ENCODE data around the gene C20orf96. TPM values are rescaled to one million over a fixed set of nuclear protein-coding genes. Genes with fewer than 3 reads are reported as not detected.
A peak's percentile ranks its signal among the peaks of the same experiment; 100 is the strongest.

C20orf96 gene
- total and polyA plus RNA-seq, 5 donors from 2014 or later = 0.10 to 1.1 (median 0.35) TPM

DNA sequence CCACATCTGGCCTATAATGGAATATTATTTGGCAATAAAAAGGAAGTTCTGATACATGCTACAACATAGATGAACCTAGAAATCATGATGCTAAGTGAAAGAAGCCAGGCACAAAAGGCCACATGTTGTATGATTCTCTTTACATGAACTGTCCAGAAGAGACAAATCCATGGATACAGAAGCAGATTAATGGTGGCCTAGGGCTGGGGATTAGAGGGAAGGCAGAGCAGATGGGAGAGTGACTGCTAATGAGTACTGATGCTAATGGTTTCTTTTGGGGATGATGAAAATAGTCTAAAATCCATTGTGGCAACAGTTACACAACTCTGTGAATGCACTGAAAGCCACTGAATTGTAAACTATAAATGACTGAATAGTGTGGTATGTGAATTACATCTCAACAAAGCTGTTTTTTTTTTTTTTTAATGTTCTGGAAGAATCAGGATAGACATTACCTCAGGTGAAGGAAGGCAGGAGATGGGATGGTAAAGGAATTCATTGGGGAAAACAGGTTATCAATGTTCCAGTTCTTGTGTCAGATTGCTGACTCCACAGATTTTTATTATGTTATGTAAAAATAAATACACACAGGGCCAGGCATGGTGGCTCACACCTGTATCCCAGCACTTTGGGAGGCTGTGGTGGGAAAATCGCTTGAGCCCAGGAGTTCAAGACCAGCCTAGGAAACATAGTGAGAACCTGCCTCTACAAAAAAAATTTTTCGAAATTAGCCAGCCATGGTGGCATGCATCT is 25.9 kb upstream of the C20orf96 start:
- Mint-ChIP-seq H3K36me3 (no peaks in the 10 kb centered on the region), H3K4me1 (peaks cover 0 to 3% (median 0%) of the 10 kb centered on the region in 4 donors), H3K27ac (no peak overlapping the region), H3K27me3 (peaks cover 4% of the 10 kb centered on the region), H3K9me3 (no peaks in the 10 kb centered on the region), H3K4me3 (no peak overlapping the region)
- Histone ChIP-seq H3K9me3 (ENCODE audit: control insufficient read depth in 2 of 2, low read length in 2 of 2) (no peaks in the 10 kb centered on the region), H3K4me1 (ENCODE audit: control insufficient read depth, insufficient read depth, low read length, poor library complexity, severe bottlenecking) (no peaks in the 10 kb centered on the region), H3K27me3 (ENCODE audit: control insufficient read depth, insufficient read depth, low read length) (no peaks in the 10 kb centered on the region), H3K27ac (ENCODE audit: insufficient read depth, low read length, poor library complexity, severe bottlenecking) (no peak overlapping the region), H3K4me3 (ENCODE audit: low read depth, low read length) (no peak overlapping the region), H3K36me3 (ENCODE audit: control insufficient read depth, insufficient read depth, low read length) (no peaks in the 10 kb centered on the region)
- DNase-seq (no peak), ATAC-seq (ENCODE audit: low read depth in 2 of 2) (no peak)

DNA sequence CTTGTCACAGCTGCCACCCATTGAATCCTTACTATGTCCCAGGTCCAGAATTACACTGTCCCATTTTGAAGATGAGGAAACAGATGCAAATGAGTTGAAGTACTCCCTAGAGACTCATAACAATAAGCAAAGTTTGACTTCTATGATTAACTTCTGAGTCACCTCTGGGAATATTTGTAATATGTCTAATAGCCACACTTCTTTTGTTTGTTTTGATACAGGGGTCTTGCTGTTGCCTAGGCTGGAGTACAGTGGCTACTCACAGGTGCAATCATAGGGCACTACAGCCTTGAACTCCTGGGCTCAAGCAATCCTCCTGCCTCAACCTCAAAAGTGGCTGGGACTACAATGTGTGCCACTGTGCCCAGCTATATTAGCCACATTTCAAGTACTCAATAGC is 23.4 kb upstream of the C20orf96 start:
- ATAC-seq (ENCODE audit: low read depth in 2 of 2) (no peak), DNase-seq (no peak)
- Mint-ChIP-seq H3K36me3 (no peaks in the 10 kb centered on the region), H3K27me3 (peaks cover 4% of the 10 kb centered on the region), H3K27ac (no peak overlapping the region), H3K4me3 (no peak overlapping the region), H3K4me1 (peaks cover 0 to 18% (median 6%) of the 10 kb centered on the region in 4 donors), H3K9me3 (no peaks in the 10 kb centered on the region)
- H3K4me3 ChIP-seq (ENCODE audit: low read depth, low read length) = no peak overlapping the region
- peaks cover 8% of the 10 kb centered on the region for H3K4me1 ChIP-seq (ENCODE audit: control insufficient read depth, insufficient read depth, low read length, poor library complexity, severe bottlenecking)
- no peak overlapping the region for H3K27ac ChIP-seq (ENCODE audit: insufficient read depth, low read length, poor library complexity, severe bottlenecking)
- no peaks in the 10 kb centered on the region for H3K27me3 ChIP-seq (ENCODE audit: control insufficient read depth, insufficient read depth, low read length)
- H3K36me3 ChIP-seq (ENCODE audit: control insufficient read depth, insufficient read depth, low read length) = no peaks in the 10 kb centered on the region
- no peaks in the 10 kb centered on the region for H3K9me3 ChIP-seq (ENCODE audit: control insufficient read depth in 2 of 2, low read length in 2 of 2)

DNA sequence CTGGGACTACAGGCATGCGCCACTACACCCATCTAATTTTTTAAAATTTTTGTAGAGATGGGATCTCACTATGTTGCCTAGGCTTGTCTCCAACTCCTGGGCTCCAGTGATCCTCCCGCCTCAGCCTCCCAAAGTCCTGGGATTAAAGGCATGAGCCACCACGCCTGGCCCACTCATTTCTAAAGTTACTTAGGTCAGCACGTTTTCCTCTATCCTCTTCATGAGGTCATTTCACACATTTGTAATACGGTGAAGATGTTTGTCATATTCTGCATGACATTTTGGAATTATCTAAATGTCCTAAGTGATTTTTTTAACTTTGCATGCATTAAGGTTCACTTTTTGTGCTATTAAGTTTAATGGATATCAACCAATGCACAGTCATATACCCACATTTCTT is 22.9 kb upstream of the C20orf96 start:
- no peak overlapping the region for H3K4me3 ChIP-seq (ENCODE audit: low read depth, low read length)
- no peak overlapping the region for H3K27ac Mint-ChIP-seq
- ATAC-seq (ENCODE audit: low read depth in 2 of 2) (no peak), DNase-seq (no peak)
- peaks cover 4% of the 10 kb centered on the region for H3K27me3 Mint-ChIP-seq
- no peak overlapping the region for H3K27ac ChIP-seq (ENCODE audit: insufficient read depth, low read length, poor library complexity, severe bottlenecking)
- no peaks in the 10 kb centered on the region for H3K27me3 ChIP-seq (ENCODE audit: control insufficient read depth, insufficient read depth, low read length)
- H3K9me3 Mint-ChIP-seq = no peaks in the 10 kb centered on the region
- H3K4me3 Mint-ChIP-seq = no peak overlapping the region
- H3K4me1 ChIP-seq (ENCODE audit: control insufficient read depth, insufficient read depth, low read length, poor library complexity, severe bottlenecking) = peaks cover 8% of the 10 kb centered on the region
- H3K9me3 ChIP-seq (ENCODE audit: control insufficient read depth in 2 of 2, low read length in 2 of 2) = no peaks in the 10 kb centered on the region
- H3K36me3 Mint-ChIP-seq = no peaks in the 10 kb centered on the region
- H3K4me1 Mint-ChIP-seq = peaks cover 0 to 18% (median 6%) of the 10 kb centered on the region in 4 donors
- H3K36me3 ChIP-seq (ENCODE audit: control insufficient read depth, insufficient read depth, low read length) = no peaks in the 10 kb centered on the region

GRCh38 chr20:312866-313265 is 22.3 kb upstream of the C20orf96 start:
- Mint-ChIP-seq H3K27me3 (peaks cover 4% of the 10 kb centered on the region), H3K9me3 (peaks cover 0 to 2% (median 0%) of the 10 kb centered on the region in 7 donors), H3K4me3 (no peak overlapping the region), H3K27ac (peak overlapping the region in 1 of 3 donors; percentile 67), H3K4me1 (peaks cover 0 to 18% (median 6%) of the 10 kb centered on the region in 4 donors), H3K36me3 (no peaks in the 10 kb centered on the region)
- H3K36me3 ChIP-seq (ENCODE audit: control insufficient read depth, insufficient read depth, low read length) = no peaks in the 10 kb centered on the region
- H3K27ac ChIP-seq (ENCODE audit: insufficient read depth, low read length, poor library complexity, severe bottlenecking) = no peak overlapping the region
- no peaks in the 10 kb centered on the region for H3K27me3 ChIP-seq (ENCODE audit: control insufficient read depth, insufficient read depth, low read length)
- no peak for DNase-seq
- no peaks in the 10 kb centered on the region for H3K9me3 ChIP-seq (ENCODE audit: control insufficient read depth in 2 of 2, low read length in 2 of 2)
- H3K4me3 ChIP-seq (ENCODE audit: low read depth, low read length) = no peak overlapping the region
- H3K4me1 ChIP-seq (ENCODE audit: control insufficient read depth, insufficient read depth, low read length, poor library complexity, severe bottlenecking) = peaks cover 8% of the 10 kb centered on the region
- ATAC-seq (ENCODE audit: low read depth in 2 of 2) = no peak

GRCh38 chr20:312067-312466 is 21.5 kb upstream of the C20orf96 start:
- ATAC-seq (ENCODE audit: low read depth in 2 of 2) = no peak

GRCh38 chr20:311609-312008 is 21.1 kb upstream of the C20orf96 start:
- Mint-ChIP-seq H3K27ac (no peak overlapping the region), H3K4me3 (peak overlapping the region in 1 of 4 donors; percentile 44), H3K4me1 (peaks cover 0 to 18% (median 6%) of the 10 kb centered on the region in 4 donors), H3K27me3 (peaks cover 4% of the 10 kb centered on the region), H3K36me3 (no peaks in the 10 kb centered on the region), H3K9me3 (peaks cover 0 to 2% (median 0%) of the 10 kb centered on the region in 7 donors)
- peaks cover 8% of the 10 kb centered on the region for H3K4me1 ChIP-seq (ENCODE audit: control insufficient read depth, insufficient read depth, low read length, poor library complexity, severe bottlenecking)
- no peaks in the 10 kb centered on the region for H3K27me3 ChIP-seq (ENCODE audit: control insufficient read depth, insufficient read depth, low read length)
- no peak overlapping the region for H3K4me3 ChIP-seq (ENCODE audit: low read depth, low read length)
- ATAC-seq (ENCODE audit: low read depth in 2 of 2) = no peak
- no peak for DNase-seq
- H3K9me3 ChIP-seq (ENCODE audit: control insufficient read depth in 2 of 2, low read length in 2 of 2) = no peaks in the 10 kb centered on the region
- no peaks in the 10 kb centered on the region for H3K36me3 ChIP-seq (ENCODE audit: control insufficient read depth, insufficient read depth, low read length)
- H3K27ac ChIP-seq (ENCODE audit: insufficient read depth, low read length, poor library complexity, severe bottlenecking) = no peak overlapping the region

More at GRCh38 chr20:312067-312466, 21.5 kb upstream of the C20orf96 start:
- no peak overlapping the region for H3K27ac Mint-ChIP-seq
- peaks cover 4% of the 10 kb centered on the region for H3K27me3 Mint-ChIP-seq
- H3K9me3 ChIP-seq (ENCODE audit: control insufficient read depth in 2 of 2, low read length in 2 of 2) = no peaks in the 10 kb centered on the region
- no peak overlapping the region for H3K4me3 Mint-ChIP-seq
- H3K4me3 ChIP-seq (ENCODE audit: low read depth, low read length) = no peak overlapping the region
- H3K36me3 Mint-ChIP-seq = no peaks in the 10 kb centered on the region
- no peaks in the 10 kb centered on the region for H3K36me3 ChIP-seq (ENCODE audit: control insufficient read depth, insufficient read depth, low read length)
- no peaks in the 10 kb centered on the region for H3K27me3 ChIP-seq (ENCODE audit: control insufficient read depth, insufficient read depth, low read length)
- H3K9me3 Mint-ChIP-seq = peaks cover 0 to 2% (median 0%) of the 10 kb centered on the region in 7 donors
- peaks cover 8% of the 10 kb centered on the region for H3K4me1 ChIP-seq (ENCODE audit: control insufficient read depth, insufficient read depth, low read length, poor library complexity, severe bottlenecking)
- peaks cover 0 to 18% (median 6%) of the 10 kb centered on the region in 4 donors for H3K4me1 Mint-ChIP-seq
- no peak overlapping the region for H3K27ac ChIP-seq (ENCODE audit: insufficient read depth, low read length, poor library complexity, severe bottlenecking)
- no peak for DNase-seq

DNA sequence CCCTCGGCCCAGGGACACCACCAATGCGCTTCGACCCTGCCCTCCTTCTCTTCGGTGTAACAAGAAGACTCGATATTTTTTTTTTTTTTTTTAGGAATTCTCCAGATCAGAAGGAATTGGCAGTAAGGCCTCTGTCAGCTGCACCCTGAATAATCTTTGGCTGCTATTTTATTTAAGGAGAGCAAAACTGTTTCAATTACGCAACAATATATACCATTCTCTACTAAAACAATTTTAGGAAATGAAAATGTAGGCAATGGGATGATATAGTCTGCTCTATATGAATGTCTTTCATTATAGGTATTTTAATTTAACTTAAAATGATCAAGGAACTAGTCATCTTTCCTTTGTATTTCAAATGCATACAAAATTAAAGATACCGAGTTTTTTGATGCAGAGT is 20.1 kb upstream of the C20orf96 start:
- no peaks in the 10 kb centered on the region for H3K27me3 ChIP-seq (ENCODE audit: control insufficient read depth, insufficient read depth, low read length)
- peak overlapping the region in 3 of 4 donors; percentile 75 to 85 (median 76) for H3K4me3 Mint-ChIP-seq
- no peak overlapping the region for H3K27ac ChIP-seq (ENCODE audit: insufficient read depth, low read length, poor library complexity, severe bottlenecking)
- no peaks in the 10 kb centered on the region for H3K36me3 ChIP-seq (ENCODE audit: control insufficient read depth, insufficient read depth, low read length)
- H3K9me3 Mint-ChIP-seq = peaks cover 0 to 2% (median 0%) of the 10 kb centered on the region in 7 donors
- DNase-seq = no peak
- peaks cover 0 to 18% (median 6%) of the 10 kb centered on the region in 4 donors for H3K4me1 Mint-ChIP-seq
- H3K27me3 Mint-ChIP-seq = peaks cover 4% of the 10 kb centered on the region
- peak overlapping the region in 1 of 3 donors; percentile 55 for H3K27ac Mint-ChIP-seq
- H3K36me3 Mint-ChIP-seq = no peaks in the 10 kb centered on the region
- no peak for ATAC-seq (ENCODE audit: low read depth in 2 of 2)
- no peaks in the 10 kb centered on the region for H3K9me3 ChIP-seq (ENCODE audit: control insufficient read depth in 2 of 2, low read length in 2 of 2)
- H3K4me3 ChIP-seq (ENCODE audit: low read depth, low read length) = no peak overlapping the region
- H3K4me1 ChIP-seq (ENCODE audit: control insufficient read depth, insufficient read depth, low read length, poor library complexity, severe bottlenecking) = peaks cover 8% of the 10 kb centered on the region
